ENCODE measurements around the gene BHLHA15. TPM values are rescaled to one million over a fixed set of nuclear protein-coding genes. Genes with fewer than 3 reads are reported as not detected.
"Not testable (repeated sequence)": the region's sequence is repeated elsewhere in the genome, so short reads cannot be mapped to it uniquely, and the experiment has no call there.

Gene BHLHA15
- total RNA-seq, 1 donor from 2014 or later = 0.20 TPM

- no peak for DNase-seq (ENCODE audit: low read depth in 2 of 2)
Measured at GRCh38 chr7:98209166-98209920, 1.9 kb upstream of the BHLHA15 start.

DNA sequence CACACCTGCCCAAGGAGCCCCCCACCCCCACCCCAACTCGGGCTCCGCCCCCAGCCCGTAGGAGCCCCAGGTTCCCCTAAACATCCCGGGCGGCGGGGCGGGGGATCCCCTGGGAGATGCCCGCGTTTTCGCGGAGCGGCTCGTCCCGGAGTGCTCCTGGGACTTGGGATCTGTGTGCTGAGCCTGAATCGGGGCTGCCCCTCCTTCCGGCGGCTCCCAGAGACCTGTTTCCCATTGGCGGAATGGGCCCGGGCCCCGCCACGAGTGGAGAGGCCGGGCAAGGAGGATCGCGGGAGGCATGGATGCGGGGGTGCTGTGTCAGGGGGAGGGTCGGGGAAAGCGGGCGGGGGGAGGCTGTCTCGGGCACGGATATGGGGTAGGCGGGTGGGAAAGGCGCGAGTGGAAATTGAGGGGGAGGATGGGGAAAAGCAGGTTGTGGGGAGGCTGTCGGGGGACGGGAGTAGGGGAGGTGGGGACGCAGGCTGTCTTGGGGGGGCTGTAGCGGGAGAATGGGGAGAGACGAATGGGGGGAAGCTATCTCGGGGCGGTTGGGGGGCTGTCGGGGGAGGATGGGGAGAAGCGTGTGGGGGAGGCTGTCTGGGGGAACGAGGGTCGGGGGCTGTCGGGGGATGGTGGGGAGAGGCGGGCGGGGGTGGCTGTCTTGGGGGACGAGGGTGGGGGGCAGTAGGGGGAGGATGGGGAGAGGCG lies 572 bp upstream of the BHLHA15 start:
- DNase-seq (ENCODE audit: low read depth in 2 of 2) = no peak

DNA sequence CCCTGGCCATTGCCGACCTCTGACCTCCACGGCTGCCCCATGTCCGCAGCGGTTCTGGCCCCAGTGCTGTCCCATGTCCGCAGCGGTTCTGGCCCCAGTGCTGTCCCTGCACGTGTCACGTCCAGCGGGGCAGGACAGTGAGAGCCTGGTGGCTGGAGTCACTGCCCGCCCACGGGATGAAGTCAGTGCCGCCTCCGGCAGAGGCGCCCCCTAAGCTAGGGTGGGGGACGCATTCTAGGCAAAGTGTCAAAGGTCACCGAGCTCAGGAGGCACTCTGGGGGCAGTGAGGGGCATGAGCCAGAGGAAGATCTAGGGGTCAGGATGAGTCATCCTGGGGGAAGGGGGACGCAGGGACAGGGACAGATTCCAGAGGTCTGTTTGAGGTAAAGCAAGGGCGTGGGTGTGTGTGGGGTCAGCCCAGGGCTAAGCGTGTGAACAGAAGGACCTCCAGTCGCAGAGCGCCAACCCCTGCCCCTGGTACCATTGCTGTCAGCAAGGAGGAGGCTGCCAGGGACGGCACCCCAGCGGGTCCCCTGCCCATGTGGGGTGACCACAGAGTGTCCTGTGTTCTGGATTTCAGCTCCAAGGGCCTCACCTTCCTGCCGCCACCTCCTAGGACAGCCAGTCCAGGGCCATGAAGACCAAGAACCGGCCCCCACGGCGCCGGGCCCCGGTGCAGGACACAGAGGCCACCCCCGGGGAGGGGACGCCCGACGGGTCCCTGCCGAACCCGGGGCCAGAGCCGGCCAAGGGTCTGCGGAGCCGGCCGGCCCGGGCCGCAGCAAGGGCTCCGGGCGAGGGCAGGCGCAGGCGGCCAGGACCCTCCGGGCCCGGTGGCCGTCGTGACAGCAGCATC lies 665 bp downstream of the BHLHA15 start:
- DNase-seq (ENCODE audit: low read depth in 2 of 2) = peak in 1 of 2 donors; percentile 23

- DNase-seq (ENCODE audit: low read depth in 2 of 2) = no peak
Measured at GRCh38 chr7:98212532-98213041, 1.3 kb downstream of the BHLHA15 start.

DNA sequence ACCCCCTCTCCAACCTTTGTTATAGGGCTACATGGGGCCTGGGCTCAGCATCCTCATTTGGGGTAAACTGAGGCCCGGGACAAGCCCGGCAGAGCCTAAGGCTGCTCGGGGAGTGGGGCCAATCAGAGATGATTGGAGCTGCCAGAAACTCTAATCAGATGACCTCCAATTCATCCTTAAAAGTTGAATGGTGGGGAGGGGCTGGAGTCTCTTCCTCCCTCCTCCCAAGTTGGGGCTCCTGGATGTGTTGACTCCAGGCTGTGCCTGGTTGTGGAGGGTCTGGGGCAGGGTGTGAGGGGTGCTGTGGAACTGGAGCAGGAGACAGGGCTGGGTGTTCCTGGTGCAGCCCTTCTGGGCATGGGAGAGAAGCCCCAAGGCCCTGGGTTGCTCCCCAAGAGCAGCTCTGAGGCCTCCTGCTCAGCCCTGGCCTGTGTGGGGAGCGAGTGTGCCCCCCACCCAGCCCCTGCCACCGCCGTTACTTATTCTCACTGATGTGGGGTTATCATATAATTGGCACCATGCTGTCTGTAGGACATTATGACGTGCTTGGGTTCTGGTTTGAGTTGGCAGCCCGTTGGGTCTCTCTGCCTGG lies 2.2 kb downstream of the BHLHA15 start:
- DNase-seq (ENCODE audit: low read depth in 2 of 2) = no peak

DNA sequence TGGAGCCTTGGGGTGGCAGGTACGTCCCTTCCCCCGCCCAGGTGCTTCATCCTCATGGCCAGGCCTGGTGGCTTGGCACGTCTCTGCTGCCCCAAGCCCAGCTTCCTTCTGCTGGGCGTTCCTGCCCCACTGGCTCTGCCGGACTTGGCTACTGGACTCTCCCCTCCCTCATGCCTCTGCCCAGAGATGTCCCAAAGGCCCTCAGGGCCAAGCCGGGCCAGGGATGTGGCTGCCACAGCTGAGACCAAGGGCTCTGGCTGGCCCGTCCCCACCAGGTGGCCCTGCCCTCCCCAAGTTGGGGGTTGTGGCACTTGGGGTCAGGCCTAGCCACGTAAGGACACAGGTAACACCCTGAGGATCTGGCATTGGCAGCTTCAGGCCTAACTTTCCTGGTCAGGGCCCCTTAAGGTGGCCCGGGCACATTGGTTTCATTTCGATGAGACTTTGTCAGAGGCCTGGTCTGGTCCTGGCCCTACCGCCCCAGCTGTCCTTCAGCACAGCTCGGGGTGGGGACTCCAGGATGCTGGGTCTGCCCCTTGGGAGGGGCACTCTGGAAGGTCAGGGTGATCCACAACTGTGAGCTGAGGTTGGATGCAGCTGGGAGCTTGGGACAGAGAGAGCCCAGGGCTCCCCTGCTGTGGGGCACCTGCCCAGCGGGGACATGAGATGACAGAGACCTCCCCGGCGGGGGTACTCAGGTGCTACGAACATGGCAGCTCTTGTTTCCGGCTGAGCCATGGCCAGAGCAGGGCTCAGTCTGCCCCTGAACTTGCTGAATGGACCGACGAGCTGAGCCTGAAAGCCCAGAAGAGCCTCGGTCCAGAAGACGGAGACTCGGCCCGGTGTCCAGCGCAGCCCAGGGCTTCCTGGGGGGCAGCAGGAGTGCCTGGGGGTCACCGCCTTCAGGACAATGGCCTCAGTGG lies 2.9 kb downstream of the BHLHA15 start:
- no peak for DNase-seq (ENCODE audit: low read depth in 2 of 2)

GRCh38 chr7:98214811-98215321 lies 3.6 kb downstream of the BHLHA15 start:
- no peak for DNase-seq (ENCODE audit: low read depth in 2 of 2)

DNA sequence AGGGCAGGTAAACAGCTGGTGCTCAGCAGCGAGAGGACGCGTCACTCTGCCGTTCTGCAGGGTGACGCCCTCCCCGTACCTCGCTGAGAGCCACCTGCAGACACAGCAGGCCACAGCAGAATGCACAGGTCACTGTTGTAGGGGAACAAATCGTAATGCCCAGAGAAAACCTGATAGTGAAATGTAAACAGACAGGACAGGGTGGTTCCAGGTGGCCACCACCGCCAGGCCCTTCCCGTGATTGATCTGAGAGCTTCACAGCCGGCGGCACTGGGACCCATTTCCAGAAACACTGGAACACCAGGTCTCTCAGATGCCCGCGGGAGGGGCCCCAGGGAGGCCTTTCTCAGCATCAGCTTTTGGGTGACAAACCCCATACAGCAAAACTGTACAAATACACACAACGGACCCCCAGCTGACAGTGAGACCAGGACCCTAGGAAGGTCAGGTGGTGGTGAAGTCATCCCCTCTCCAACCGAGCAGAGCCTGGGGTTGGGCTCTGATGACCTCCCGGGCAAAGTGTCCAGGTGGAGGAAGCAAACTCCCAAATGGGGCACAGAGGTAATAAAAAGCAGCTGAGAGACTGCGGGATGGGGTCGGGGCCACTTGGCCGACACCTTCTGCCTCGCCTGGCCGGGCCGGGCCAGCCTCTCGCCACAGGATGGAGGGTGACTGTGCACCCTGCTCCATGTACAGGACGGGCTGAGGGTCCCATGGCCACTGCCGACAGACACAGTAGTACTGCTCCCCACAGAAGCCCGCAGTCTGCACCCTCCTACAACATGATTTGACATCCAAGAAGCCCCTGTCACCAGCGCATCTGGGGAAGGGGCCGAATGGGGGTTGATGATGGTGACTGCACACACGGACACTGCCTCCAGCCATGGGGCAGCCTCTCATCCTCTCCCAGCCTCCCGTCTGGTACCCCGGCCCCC lies 4.6 kb downstream of the BHLHA15 start:
- DNase-seq (ENCODE audit: low read depth in 2 of 2) = no peak

DNA sequence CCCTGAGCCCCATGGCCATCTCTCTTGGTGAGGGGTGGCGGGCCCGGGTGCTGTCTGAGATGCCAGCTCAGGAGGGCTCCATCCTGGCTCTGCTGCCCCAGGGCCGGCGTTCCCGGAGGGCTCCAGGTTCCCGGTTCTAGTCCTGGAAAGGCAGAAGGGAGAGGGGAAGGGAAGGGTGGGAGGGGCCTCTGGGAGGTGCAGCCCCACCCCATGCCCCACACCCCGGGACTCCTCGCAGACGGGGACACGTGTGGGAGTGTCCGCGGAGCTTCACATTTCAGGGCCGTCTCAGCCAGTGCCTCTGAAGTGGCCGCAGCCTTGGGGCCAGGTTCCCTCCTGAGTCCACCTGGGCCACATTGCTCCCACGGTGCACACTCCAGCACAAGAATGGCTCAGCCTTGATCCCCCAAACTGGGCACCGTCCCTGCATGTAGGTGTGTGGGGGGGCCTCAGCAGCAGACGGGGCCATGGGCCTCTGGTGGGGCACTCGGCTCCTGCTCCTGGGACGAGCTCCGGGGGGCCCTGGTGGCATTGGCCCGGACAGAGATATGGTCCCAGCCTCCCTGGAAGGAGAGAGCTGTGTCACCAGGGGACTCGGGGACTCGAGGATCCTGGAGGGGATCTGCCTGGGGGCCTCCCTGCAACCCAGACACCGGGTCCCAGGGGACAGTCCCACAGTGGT lies 5.8 kb downstream of the BHLHA15 start:
- DNase-seq (ENCODE audit: low read depth in 2 of 2) = no peak

DNA sequence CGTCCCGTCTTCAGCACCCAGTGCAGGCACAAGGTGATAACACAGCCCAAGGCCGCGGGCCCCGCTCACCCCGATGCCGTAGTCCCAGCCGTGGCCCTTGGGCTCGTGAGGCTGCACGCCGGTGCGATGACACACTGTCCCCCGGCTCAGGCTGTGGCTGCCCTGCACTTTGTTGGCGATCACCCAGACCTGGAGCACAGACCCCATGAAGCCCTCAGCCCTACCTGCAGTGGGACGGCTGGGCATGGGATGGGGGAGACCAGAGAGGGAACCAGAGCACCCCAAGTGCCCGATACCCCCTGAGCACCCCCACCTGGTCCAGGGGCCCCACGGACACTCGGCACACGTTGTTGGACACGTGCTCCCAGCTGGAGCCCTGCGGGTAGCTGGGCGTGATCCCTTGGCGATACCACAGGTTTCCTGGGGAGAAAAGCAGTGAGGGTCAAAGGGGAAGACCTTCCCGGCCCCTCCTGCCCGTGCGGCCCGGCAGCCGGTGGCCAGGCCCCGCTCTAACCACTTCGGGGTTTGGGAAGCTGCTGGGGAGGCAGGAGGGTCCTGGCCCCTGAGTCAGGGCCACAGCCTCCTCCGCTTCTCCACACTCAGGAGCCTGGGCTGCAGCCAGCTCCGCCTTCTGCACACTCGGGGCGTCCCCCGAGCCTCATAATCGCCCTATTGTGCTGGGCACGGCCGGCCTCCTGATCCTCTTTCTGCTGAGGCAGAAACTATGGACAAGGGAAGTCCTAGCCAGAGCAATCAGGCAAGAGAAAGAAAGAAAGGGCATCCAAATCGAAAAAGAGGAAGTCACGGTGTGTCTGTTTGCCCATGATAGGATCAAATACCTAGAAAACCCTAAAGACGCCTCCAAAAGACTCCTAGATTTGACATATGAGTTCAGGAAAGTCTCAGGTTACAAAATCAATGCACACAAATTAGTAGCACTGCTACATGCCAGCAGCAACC lies 6.7 kb downstream of the BHLHA15 start:
- peak in 1 of 2 donors; percentile 27 for DNase-seq (ENCODE audit: low read depth in 2 of 2)

DNA sequence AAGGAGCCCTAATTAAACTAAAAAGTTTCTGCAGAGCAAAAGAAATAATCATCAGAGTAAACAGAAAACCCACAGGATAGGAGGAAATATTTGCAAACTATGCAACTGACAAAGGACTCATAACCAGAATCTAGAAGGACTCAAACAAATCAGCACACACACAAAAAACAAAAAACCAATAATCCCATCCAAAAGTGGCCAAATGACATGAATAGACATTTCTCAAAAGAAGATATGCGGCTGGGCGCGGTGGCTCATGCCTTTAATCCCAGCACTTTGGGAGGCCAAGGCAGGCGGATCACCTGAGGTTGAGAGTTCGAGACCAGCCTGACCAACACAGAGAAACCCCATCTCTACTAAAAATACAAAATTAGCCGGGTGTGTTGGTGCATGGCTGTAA lies 8.1 kb downstream of the BHLHA15 start:
- DNase-seq (ENCODE audit: low read depth in 2 of 2) = not testable (repeated sequence)

GRCh38 chr7:98221611-98222532 lies 10.6 kb downstream of the BHLHA15 start:
- DNase-seq (ENCODE audit: low read depth in 2 of 2) = no peak

DNA sequence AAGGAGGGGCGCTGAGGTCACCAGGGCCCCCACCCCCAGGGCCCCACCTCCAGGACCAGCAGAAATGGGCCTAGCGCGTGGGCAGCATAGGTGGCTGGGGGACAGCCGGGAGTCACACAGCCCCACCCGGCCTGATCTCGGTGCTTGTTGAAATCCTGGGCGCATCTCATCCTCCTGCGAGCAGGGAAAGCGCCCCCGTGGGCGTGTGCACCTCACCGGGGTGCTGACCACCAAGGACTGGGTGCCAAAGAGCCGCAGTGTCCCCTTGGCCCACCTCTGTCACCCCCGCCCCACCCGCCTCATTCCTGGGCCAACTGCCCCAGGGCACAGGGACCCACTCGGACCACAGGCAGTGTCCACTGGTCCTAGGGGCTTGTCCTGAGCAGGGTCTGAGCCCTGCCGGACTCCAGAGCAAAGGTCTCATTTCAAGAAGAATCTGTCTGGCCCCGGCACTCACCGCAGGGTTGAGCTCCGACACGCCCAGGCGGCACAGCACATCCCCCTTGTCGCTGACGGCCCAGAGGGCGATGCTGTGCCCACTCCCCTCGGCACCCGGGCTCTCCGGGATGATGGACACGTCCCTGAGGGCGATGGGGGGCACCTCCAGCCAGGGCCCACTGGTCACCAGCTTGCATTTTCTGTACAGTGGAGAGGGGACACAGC lies 11.4 kb downstream of the BHLHA15 start:
- DNase-seq (ENCODE audit: low read depth in 2 of 2) = no peak

- DNase-seq (ENCODE audit: low read depth in 2 of 2) = no peak
Measured at GRCh38 chr7:98223351-98223897, 12.2 kb downstream of the BHLHA15 start.
